KBM-7 (cell line): Measurements from ENCODE around the gene LARGE1.

Experiments
- DNase-seq: peaks from one replicate; pipeline ENCODE4 v3.0.0-alpha.2; 2015
- in situ Hi-C: fragments of 300-500 bp; cut with MboI; formaldehyde crosslinking; loops from 2 replicates; pipeline ENCODE4 v1.14.3; 2020; ENCODE audit warnings: low sequenced_read_pairs, low pct_unique_long_range_greater_than_20kb, mixed read lengths

Gene LARGE1

GRCh38 chr22:33299245-33299956 is 620.9 kb downstream of the LARGE1 start:
- DNase-seq: no peak
- in situ Hi-C loops: no loop called here

GRCh38 chr22:33296941-33297340 is 623.3 kb downstream of the LARGE1 start:
- in situ Hi-C loops: no loop called here

GRCh38 chr22:33288078-33288477 is 632.2 kb downstream of the LARGE1 start:
- no peak for DNase-seq
- in situ Hi-C loops: no loop called here

More at GRCh38 chr22:33296941-33297340, 623.3 kb downstream of the LARGE1 start:
- DNase-seq: no peak

GRCh38 chr22:33275073-33275443 is 645.2 kb downstream of the LARGE1 start:
- in situ Hi-C loops: no loop called here
- DNase-seq: no peak

- in situ Hi-C loops: no loop called here
- peak; percentile 37 for DNase-seq
These were observed 645.8 kb downstream of the LARGE1 start for GRCh38 chr22:33274214-33275072.

- in situ Hi-C loops: no loop called here
- DNase-seq: no peak
These were observed 647.4 kb downstream of the LARGE1 start for GRCh38 chr22:33272871-33273270.

- no peak for DNase-seq
- in situ Hi-C loops: no loop called here
These were observed 648.1 kb downstream of the LARGE1 start for GRCh38 chr22:33272180-33272579.

- DNase-seq: no peak
- in situ Hi-C loops: no loop called here
These were observed 648.7 kb downstream of the LARGE1 start for GRCh38 chr22:33271390-33272161.

- in situ Hi-C loops: no loop called here
These were observed 649.7 kb downstream of the LARGE1 start for GRCh38 chr22:33270596-33270995.

GRCh38 chr22:33261699-33262098 is 658.6 kb downstream of the LARGE1 start:
- no peak for DNase-seq
- in situ Hi-C loops: no loop called here

More at GRCh38 chr22:33270596-33270995, 649.7 kb downstream of the LARGE1 start:
- no peak for DNase-seq

GRCh38 chr22:33260498-33260897 is 659.8 kb downstream of the LARGE1 start:
- in situ Hi-C loops: no loop called here
- DNase-seq: no peak

GRCh38 chr22:33255791-33256190 is 664.5 kb downstream of the LARGE1 start:
- DNase-seq: no peak
- in situ Hi-C loops: no loop called here

- DNase-seq: no peak
- in situ Hi-C loops: no loop called here
These were observed 671.3 kb downstream of the LARGE1 start for GRCh38 chr22:33248948-33249347.

GRCh38 chr22:33247758-33248157 is 672.5 kb downstream of the LARGE1 start:
- DNase-seq: no peak
- in situ Hi-C loops: no loop called here

- no peak for DNase-seq
- in situ Hi-C loops: no loop called here
These were observed 678.2 kb downstream of the LARGE1 start for GRCh38 chr22:33242078-33242477.

- DNase-seq: no peak
- in situ Hi-C loops: no loop called here
These were observed 679.3 kb downstream of the LARGE1 start for GRCh38 chr22:33240888-33241475.

GRCh38 chr22:33232071-33232470 is 688.2 kb downstream of the LARGE1 start:
- in situ Hi-C loops: no loop called here
- DNase-seq: no peak

- no peak for DNase-seq
- in situ Hi-C loops: no loop called here
These were observed 692.5 kb downstream of the LARGE1 start for GRCh38 chr22:33227791-33228190.

- DNase-seq: no peak
- in situ Hi-C loops: loop anchor here (25.0 kb wide), 1 partner anchor 213 kb away; no protein-coding TSS in a partner anchor
These were observed 695.4 kb downstream of the LARGE1 start for GRCh38 chr22:33224841-33225240.
